Gastrocnemius medialis (tissue), 4 donors: ENCODE results near the gene MAGOH.

ENCODE experiments used
- POLR2A ChIP-seq, 2 donors: fragments of 450-650 bp; IDR thresholded peaks; one replicate each; pipeline ENCODE4 v1.6.1; 2017; ENCODE audit warnings: antibody characterized with exemption in 2 of 2, mild to moderate bottlenecking in 2 of 2, moderate library complexity in 2 of 2
- TF ChIP-seq, protein P1 (sequence below), 5 experiments: fragments of 450-650 bp in 3 of 5; fragments of 200-600 bp in 2 of 5; sonication (generic) in 2 of 5; IDR thresholded peaks in 4 of 5; conservative IDR thresholded peaks in 1 of 5; 1 replicate in 4 of 5; 2 replicates in 1 of 5; pipeline ENCODE4 v1.5.1; 2016 to 2019; ENCODE audit warnings: antibody characterized with exemption in 5 of 5, mild to moderate bottlenecking in 3 of 5, moderate library complexity in 3 of 5

DNA sequence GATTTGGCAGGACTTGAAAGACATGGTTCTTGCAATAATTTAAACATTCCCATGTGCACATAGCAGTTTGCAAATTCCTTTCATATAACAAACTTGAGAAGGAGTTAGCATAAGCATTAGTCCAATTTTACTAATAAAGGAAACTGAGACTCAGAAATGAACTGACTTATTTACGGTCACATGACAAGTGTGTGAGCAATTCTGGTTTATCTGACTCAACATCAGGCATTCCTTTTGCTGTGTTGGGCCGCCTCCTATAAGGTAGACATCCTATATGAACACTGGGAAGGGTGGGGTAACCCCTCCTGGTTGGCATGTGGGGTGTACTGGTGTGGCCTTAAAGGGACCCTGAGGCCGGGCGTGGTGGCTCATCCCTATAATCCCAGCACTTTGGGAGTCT lies 50.2 kb downstream of the MAGOH start:
- TF ChIP-seq, protein P1, sequence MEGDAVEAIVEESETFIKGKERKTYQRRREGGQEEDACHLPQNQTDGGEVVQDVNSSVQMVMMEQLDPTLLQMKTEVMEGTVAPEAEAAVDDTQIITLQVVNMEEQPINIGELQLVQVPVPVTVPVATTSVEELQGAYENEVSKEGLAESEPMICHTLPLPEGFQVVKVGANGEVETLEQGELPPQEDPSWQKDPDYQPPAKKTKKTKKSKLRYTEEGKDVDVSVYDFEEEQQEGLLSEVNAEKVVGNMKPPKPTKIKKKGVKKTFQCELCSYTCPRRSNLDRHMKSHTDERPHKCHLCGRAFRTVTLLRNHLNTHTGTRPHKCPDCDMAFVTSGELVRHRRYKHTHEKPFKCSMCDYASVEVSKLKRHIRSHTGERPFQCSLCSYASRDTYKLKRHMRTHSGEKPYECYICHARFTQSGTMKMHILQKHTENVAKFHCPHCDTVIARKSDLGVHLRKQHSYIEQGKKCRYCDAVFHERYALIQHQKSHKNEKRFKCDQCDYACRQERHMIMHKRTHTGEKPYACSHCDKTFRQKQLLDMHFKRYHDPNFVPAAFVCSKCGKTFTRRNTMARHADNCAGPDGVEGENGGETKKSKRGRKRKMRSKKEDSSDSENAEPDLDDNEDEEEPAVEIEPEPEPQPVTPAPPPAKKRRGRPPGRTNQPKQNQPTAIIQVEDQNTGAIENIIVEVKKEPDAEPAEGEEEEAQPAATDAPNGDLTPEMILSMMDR (IDR thresholded peaks at IDR 0.05 in 4 of 5, conservative IDR thresholded peaks at IDR 0.05 in 1 of 5), result no peak
- TF ChIP-seq POLR2A (IDR thresholded peaks at IDR 0.05), result no peak
